Measurements from ENCODE around the gene ANKRD33.

Gene ANKRD33

GRCh38 chr12:51887476-51888315, at the start of gene ANKRD33:
TSS of gene ANKRD33 (plus strand) at chr12:51888103. CDS start at chr12:51888187, 84 bp downstream.
- no peak for FAIRE-seq

- no peak for FAIRE-seq
Observed at GRCh38 chr12:51838762-51839161, 49.1 kb upstream of the ANKRD33 start.

DNA sequence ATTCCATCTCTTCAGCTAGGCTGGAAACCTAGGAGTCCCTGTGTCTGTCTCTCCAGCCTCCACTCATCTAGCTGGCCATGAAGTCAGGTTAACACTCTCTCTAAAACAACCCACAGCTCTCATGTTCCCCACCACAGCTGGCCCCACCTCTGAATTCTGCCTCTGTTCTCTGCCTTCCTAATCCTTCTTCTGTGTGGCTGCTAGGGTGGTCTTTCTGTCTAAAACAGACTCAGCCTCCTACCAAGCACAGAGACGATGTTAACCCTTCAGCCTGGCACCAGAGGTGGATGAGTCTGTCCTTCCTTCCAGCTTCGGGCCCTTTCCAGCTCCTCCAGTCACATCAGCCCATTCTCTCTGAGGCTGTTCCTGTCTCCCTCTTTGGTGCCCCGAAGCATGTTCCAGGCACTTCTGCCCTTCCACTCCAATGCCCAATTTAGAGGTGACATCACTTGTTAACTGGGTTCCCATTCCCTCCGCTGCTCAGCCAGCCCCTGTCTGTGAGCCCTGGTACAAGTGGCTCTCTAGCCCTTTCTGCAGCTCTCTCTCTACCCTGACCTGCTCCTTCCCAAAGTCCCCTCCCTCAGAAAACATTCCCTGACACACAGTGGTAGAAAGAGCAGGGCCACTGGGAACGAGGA, 48.5 kb upstream of the ANKRD33 start:
- no peak for FAIRE-seq

- no peak for FAIRE-seq
Observed at GRCh38 chr12:51840966-51841365, 46.9 kb upstream of the ANKRD33 start.

GRCh38 chr12:51841727-51842126, 46.2 kb upstream of the ANKRD33 start:
- no peak for FAIRE-seq

DNA sequence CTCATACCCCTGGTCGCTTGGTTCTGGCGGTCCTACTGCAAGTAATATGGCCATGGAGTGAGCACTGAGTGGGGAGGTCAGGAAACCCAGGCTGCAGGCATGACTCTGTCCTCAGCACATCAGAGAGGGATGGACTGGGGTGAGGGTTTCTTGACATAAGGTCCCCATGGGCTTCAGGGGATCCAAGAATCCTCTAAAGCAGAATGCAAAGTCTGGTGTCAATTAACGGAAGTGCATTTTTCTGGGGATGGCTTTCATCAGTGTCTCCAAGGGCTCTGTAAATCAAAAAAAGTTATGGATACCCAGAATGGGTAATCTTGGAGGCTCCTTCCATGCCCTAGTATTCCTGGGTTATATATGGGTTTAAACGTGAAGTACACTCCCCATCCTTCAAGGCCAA, 43.0 kb upstream of the ANKRD33 start:
- no peak for FAIRE-seq

GRCh38 chr12:51845482-51845881, 42.4 kb upstream of the ANKRD33 start:
- FAIRE-seq: no peak

GRCh38 chr12:51846271-51846691, 41.6 kb upstream of the ANKRD33 start:
- FAIRE-seq: no peak

DNA sequence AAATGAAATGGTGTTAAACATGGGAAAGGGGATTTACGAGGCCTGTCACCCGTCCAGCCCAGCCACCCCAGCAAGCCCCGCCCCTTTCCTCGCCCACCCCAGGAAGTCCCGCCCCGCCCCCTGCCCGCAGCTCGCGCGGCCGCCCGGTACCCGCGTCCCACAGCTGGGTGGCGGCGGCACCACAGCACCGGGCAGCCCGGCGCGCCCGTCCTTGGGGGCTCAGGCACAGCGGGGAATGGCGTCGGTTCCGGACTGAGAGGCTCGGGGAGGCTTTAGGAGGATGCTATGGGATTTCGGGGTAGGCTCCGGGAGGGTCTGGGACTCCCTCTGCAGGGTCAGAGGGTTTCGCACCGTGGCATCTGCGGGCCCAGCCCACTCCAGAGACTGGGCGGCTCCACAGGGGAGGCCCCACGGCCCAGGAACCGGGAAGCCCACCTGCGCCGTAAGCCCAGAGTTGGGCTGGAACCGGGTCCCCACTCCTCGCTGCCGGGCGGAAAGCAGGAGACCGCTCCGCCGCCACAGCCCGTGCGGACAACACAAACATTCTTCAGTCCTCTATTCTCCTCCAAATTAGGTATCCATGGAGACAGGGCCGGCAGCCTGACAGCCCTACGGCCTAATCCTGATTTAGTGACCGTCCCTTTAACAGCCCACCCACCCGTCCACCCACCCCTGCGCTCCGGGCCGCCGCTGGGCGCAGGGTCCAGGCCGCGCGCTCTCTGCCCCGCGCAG, 40.8 kb upstream of the ANKRD33 start:
- FAIRE-seq: no peak

- FAIRE-seq: no peak
Observed at GRCh38 chr12:51847643-51848325, 40.1 kb upstream of the ANKRD33 start.

DNA sequence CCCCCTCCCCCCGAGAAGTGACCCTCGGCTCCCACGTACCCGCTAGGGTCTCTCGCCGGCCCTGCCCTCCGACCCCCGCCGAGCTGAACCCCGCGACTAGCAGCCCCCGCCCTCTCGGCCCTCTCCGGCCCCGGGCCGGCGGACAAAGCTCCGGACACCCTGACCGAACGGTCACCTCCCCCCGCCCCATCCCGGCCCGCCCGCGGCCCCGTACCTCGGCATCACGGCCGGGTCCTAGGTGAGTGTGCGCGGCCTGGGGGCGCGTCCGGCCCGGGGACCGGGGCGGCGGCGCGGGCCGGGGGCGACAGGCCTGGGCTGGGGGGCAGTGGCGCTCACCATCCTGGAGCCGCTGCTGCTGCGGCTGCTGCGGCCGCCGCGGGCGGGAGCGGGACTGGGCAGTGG, 39.6 kb upstream of the ANKRD33 start, which contains the start of gene FIGNL2:
Gene FIGNL2, minus strand, starts transcription at position 393 of the 402 bp plus-strand sequence. CDS start 26,305 bp downstream, outside the sequence.
- no peak for FAIRE-seq

DNA sequence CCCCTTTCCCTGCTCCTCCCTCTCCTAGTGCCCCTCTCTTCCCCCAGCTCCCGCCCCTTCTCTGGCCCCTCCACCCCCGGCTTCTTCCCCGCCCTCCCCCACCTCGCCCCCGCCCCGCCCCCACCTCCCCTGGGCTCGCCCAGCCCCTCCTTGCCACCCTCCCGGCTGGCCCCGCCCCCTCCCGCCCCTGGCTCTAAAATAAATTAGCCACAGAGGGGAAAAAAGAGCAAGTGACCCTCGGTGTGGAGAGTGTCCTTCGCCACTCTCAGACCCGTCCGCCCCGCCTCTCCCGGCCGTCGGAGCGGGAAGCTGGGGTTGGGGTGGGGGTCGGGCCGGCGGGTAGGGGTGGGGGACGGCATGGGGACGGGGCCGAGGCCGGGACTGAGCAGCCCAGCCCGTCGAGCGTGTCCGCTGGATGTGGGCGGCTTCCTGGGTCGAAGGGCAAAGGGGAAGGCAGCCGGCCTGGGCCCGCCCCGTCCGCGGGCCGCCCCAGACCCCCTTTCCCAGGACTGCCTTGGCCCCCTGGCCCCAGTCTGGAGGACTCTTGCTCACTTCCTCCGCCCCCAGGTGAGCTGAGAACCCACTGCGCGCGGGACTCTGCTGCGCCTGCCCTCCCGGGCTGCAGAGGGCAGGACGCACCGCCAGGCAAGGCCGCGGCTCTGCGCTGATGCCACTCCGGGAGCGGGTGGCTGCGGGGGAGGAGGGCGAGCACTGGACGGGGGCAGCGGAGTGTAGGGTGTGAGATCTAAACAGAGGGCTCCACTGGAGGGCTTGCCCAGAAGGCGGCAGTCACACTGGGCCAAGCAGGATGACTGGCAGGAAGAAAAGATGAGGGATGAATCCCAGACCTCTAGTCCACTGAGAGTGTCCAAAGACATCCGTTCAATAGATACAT, 38.8 kb upstream of the ANKRD33 start:
- no peak for FAIRE-seq

GRCh38 chr12:51850081-51850964, 37.6 kb upstream of the ANKRD33 start:
- FAIRE-seq: no peak

- no peak for FAIRE-seq
Observed at GRCh38 chr12:51850965-51851299, 37.0 kb upstream of the ANKRD33 start.

DNA sequence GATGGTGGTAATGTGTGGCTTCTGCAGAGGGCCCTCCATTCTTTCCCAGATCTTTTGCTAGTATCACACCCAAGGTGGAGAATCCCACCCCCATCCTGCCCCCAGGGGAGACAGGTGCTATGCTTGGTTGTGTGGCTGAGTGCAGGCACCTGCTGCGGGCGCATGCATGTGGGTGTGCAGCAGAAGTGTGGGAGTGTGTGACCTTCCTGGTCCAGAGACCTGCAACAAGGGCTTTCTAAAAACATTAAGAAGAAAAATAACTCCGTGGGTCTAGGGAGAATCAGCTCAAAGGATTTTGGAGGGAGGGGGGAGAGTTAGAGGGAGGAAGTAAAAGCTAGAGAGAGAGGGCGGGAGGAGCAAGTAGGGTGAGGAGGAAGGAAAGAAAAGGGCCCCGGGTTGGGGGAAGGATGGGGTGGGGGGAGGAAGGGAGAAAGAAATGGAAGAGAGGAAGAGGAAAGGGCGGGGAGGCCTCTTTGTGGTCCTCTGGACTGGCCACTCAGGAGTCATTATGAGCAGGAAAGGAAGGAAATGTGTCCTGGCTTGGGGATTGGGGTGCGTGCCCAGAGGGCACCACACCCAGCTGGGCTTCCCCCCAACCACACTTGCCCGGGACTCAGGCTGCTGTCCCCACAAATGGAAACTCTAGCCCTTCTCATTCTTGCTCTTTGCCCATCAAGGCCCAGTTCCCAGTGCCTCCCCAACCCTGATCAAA, 36.3 kb upstream of the ANKRD33 start:
- FAIRE-seq: no peak

- no peak for FAIRE-seq
Observed at GRCh38 chr12:51852404-51853137, 35.3 kb upstream of the ANKRD33 start.

- no peak for FAIRE-seq
Observed at GRCh38 chr12:51855586-51856428, 32.1 kb upstream of the ANKRD33 start.

DNA sequence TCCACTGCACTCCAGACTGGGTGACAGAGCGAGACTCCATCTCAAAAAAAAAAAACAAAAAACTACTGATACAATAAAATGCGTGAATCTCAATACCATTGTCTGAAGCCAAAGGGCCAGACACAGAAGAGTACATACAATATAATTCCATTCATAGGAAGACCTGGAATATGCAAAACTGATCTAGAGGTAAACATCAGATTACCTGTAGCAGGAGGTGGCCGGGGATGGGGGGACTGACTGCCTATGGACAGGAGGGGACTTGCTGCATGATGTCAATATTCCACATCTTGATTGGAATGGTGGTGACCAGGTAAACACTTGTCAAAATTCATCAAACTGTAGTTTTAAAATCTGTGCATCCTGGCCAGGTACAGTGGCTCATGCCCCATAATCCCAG, 26.9 kb upstream of the ANKRD33 start:
- FAIRE-seq: no peak
